Stimulated activated CD8-positive, alpha-beta memory T cell treated with anti-CD3 and anti-CD28 coated beads, Interleukin-4, amount 100 ng/mL, for 48 hours (primary cell): Measurements from ENCODE around the gene CD80.
"Not testable (repeated sequence)": the region's sequence is repeated elsewhere in the genome, so short reads cannot be mapped to it uniquely, and the experiment has no call there.

ENCODE experiments used
- DNase-seq: peaks from one replicate; pipeline ENCODE4 v3.0.0-alpha.2; 2020

Gene CD80

GRCh38 chr3:119559441-119559963 is at the start of gene CD80:
CD80 (minus strand) TSS chr3:119559614; CDS start chr3:119557728, 1,886 bp downstream.
- DNase-seq: peak; percentile 74

- DNase-seq: no peak
Measured at GRCh38 chr3:119608405-119609000, 49.1 kb upstream of the CD80 start.

GRCh38 chr3:119604878-119605277 is 45.5 kb upstream of the CD80 start:
- no peak for DNase-seq

GRCh38 chr3:119602676-119603075 is 43.3 kb upstream of the CD80 start:
- no peak for DNase-seq

- DNase-seq: no peak
Measured at GRCh38 chr3:119601154-119601553, 41.7 kb upstream of the CD80 start.

GRCh38 chr3:119600732-119601131 is 41.3 kb upstream of the CD80 start:
- DNase-seq: peak; percentile 49

GRCh38 chr3:119599558-119600174 is 40.3 kb upstream of the CD80 start:
- no peak for DNase-seq

GRCh38 chr3:119598410-119599098 is 39.1 kb upstream of the CD80 start:
- DNase-seq: no peak

- DNase-seq: no peak
Measured at GRCh38 chr3:119597548-119598288, 38.3 kb upstream of the CD80 start, which contains the start of gene PLA1A. PLA1A (plus strand) TSS chr3:119597885; CDS start chr3:119597914, 29 bp downstream.

- DNase-seq: no peak
Measured at GRCh38 chr3:119596398-119596797, 37.0 kb upstream of the CD80 start.

GRCh38 chr3:119595639-119596334 is 36.4 kb upstream of the CD80 start:
- DNase-seq: no peak

GRCh38 chr3:119594929-119595328 is 35.5 kb upstream of the CD80 start:
- DNase-seq: not testable (repeated sequence)

- no peak for DNase-seq
Measured at GRCh38 chr3:119594066-119594465, 34.7 kb upstream of the CD80 start.

GRCh38 chr3:119592861-119593260 is 33.4 kb upstream of the CD80 start:
- no peak for DNase-seq

- DNase-seq: no peak
Measured at GRCh38 chr3:119590706-119591105, 31.3 kb upstream of the CD80 start.

GRCh38 chr3:119589102-119589773 is 29.8 kb upstream of the CD80 start:
- no peak for DNase-seq

- DNase-seq: peak; percentile 53
Measured at GRCh38 chr3:119588112-119588511, 28.7 kb upstream of the CD80 start.

- no peak for DNase-seq
Measured at GRCh38 chr3:119586733-119587172, 27.3 kb upstream of the CD80 start.

GRCh38 chr3:119585856-119586570 is 26.6 kb upstream of the CD80 start:
- no peak for DNase-seq

- no peak for DNase-seq
Measured at GRCh38 chr3:119585208-119585607, 25.8 kb upstream of the CD80 start.

- DNase-seq: peak; percentile 59
Measured at GRCh38 chr3:119582178-119582577, 22.8 kb upstream of the CD80 start.
